ENCODE measurements around the gene TRIM45. TPM values are rescaled to one million over a fixed set of nuclear protein-coding genes. Genes with fewer than 3 reads are reported as not detected.
"Not testable (repeated sequence)": the region's sequence is repeated elsewhere in the genome, so short reads cannot be mapped to it uniquely, and the experiment has no call there.

TRIM45 gene
- polyA plus RNA-seq, 4 donors: 16.0 to 23.6 (median 17.4) TPM

DNA sequence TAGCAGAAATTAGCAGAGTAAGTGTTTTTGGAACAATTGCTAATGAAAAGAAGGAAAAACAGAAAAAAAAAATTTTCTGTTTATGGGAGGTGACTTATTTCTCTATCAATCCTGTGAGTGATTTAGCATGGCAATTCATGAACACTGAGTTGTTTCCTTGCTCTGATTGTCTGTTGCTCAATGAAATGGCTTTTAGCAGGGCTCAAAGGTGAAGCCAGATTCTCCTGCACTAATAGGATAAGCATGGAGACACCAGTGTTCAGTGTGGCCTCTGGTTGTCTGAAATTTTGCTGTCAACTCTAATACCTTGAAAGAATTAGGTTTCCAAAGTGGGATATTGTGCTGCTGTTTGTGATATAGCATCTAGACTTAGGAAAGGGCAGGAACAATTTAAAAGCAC, 15.8 kb downstream of the TRIM45 start:
- DNase-seq (ENCODE audit: low read depth in 4 of 4, low spot score in 3 of 4): no peak

DNA sequence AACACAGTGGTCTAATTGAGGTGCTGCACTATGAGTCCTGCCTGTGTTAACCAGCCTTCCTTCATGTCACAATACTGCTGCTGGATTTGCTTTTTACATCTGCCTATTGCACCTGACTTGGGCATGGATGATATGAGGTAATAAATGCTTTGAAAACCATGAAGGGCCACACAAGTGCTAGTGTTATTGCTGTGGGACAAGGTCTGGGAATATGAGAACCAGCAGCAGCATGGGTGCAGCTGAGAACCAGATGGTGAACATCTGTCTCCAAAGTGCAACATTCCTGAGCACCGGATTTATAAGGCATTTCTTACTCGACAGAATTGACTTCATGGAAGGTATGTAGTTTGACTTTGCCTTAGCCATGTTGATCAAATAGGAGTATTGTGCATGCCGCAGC, 16.6 kb downstream of the TRIM45 start:
- no peak for DNase-seq (ENCODE audit: low read depth in 4 of 4, low spot score in 3 of 4)

DNA sequence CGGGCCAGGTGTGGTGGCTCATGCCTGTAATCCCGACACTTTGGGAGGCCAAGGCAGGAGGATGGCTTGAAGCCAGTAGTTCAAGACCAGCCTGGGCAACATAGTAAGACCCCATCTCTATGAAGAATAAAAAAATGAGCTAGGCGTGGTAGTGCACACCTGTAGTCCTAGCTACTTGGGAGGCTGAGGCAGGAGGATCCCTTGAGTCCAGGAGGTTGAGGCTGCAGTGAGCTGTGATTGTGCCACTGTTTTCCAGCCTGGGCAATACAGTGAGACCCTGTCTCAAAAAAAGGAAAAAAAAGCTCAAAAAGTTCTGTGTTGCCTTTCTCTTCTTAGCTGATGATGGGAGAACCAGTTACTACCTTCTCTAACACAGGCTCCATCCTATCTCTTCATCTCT, 19.7 kb downstream of the TRIM45 start:
- DNase-seq (ENCODE audit: low read depth in 4 of 4, low spot score in 3 of 4): not testable (repeated sequence)

DNA sequence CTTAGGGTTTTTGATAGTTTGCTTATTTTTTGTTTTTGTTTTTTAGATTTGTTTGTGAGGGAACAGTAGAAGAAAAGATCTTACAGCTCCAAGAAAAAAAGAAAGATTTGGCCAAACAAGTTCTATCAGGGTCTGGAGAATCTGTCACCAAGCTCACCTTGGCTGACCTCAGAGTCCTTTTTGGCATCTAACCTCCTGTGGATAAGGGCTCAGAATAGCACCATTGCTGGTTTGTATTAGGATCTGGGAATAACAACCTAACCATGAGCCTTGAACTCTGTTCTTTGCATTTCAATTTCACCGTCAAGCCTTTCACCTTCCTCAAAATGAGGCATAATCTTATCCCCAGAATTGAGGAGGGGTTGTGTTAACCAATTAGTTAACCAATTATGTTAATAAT, 20.2 kb downstream of the TRIM45 start:
- no peak for DNase-seq (ENCODE audit: low read depth in 4 of 4, low spot score in 3 of 4)

DNA sequence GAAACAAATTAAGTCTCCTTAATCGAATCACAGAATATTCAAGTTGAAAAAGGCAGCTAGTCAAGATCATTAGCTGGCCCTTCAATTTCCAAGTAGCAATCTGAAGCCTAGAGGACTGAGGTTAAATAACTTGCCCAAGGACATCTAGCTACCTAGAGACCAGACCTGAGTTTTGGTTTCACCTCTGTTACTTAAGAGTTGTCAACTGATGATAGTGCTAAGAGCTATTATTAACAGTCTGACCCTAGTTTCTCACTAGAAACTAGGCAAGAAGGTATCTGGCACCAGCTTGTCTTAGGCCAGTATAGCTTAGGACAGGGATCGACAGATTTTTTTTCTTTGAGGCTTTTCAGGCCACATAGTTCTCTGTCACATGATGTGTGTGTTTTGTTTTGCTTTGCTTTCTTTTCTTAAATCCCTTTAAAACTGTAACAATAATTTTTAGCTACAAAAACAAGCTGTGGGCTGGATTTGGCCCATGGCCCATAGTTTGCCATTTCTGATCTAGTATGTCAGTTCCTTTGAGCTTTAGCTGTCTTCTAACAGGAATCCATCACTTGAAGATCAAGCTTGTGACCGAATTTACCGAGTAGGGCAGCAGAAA, 23.2 kb downstream of the TRIM45 start:
- DNase-seq (ENCODE audit: low read depth in 4 of 4, low spot score in 3 of 4): no peak

DNA sequence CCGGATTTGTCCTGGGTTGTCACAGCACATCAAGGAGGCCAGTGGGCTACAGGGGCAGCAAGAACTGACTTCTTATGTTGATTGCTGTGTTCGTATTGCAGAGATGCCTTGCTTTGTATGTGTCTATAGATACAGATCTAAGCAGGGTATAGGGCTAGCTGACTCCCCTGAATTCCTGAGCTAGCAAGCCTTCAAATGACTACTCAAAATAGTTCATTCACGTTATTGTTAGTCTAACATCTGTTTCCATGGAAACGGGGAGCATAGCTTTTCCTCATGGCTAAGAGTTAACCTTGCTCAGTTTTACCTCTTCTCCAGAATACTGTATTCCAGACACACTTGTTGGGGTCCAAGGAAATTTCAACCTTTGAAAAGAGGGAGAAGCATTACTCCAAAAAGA, 24.1 kb downstream of the TRIM45 start:
- DNase-seq (ENCODE audit: low read depth in 4 of 4, low spot score in 3 of 4): no peak

DNA sequence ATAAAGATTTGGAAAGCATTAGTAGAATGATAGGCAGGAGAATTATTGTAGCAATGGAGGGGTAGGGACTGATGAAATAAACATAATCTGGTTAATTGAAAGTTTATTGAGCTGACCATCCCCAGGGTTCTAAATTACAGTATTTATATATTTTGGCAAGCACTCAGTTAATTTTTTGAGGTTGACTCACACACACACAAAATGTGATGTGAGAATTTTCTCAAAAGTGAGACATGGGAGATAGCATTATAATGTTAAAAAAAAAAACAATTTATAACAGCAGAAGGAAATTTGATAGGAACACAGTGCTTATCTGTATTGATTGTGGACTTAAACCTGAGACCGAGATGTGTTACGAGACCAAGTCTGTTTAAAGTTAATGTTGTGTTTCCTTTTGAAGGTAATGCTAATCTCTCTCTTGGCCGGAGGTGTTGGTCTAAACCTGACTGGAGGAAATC, 24.6 kb downstream of the TRIM45 start:
- DNase-seq (ENCODE audit: low read depth in 4 of 4, low spot score in 3 of 4): no peak

DNA sequence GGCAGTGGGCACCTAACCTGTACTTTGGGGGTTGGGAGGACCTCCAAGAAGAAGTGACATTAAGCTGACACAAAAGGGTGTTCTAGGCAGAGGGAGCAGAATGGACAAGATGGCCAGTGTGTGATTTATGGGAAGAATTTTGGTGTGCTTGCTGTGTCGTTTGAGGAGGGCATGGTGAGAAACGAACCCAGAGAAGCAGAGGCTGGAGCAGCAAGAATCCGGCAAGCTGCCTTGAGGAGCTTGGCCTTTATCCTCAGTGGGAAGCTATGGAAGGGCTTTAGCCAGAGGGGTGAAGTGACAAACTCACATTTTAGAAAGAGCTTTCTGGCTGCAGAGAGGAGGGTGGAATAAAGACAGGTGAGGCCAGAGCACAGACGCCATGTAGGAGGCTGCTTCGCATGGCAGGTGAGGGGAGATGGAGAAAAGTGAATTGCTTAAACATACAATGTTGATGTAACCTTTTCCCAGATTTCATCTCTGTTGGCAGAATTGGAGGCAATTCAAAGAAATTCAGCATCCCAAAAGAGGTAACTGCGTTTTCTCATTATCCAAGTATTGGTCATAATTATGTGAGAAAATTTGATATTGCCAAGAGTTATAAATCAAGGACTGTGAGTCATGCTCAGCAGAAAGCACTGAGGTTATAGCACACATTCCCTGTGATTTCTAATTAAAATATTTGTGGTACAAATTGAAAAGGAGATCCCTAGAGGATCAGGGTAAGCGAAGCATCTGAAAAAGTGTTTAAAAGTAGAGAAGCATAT, 26.5 kb downstream of the TRIM45 start:
- DNase-seq (ENCODE audit: low read depth in 4 of 4, low spot score in 3 of 4): no peak

DNA sequence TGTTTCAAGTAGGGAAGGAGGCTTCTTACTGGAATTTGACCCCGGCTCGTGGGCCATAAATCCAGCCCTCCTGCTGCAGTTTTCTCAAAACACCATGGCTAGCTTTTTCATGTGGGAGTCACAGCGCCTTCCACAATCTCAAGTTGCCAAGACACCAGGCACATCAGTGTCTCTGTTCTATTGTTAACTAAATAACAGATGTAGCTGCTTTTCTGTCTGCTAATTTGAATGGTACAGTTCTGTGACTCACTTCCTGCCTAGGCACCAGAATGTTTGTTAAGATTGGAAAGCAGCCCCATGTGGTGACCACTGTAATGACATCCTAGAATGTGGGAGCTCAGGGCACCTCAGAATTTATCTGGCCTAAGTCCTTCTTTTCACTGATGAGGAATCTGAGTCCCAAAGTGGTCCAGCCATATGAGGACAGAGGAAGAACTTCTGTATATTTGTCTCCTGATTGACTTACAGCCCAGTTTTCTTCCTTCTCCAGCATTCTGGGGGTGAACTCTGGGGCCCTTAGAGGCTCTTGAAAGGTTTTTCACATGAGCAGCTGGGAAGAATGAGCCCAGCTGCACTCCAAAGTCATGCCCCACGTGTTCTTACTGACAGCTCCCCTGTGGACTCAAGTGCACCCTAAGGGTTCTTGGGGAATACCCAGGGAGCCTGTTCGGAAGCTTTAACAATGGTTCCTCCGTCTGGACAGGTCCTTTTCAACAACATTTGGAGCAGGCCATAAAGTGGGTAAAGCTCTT, 27.5 kb downstream of the TRIM45 start:
- peak in 2 of 4 donors; percentile 28 to 33 for DNase-seq (ENCODE audit: low read depth in 4 of 4, low spot score in 3 of 4)

DNA sequence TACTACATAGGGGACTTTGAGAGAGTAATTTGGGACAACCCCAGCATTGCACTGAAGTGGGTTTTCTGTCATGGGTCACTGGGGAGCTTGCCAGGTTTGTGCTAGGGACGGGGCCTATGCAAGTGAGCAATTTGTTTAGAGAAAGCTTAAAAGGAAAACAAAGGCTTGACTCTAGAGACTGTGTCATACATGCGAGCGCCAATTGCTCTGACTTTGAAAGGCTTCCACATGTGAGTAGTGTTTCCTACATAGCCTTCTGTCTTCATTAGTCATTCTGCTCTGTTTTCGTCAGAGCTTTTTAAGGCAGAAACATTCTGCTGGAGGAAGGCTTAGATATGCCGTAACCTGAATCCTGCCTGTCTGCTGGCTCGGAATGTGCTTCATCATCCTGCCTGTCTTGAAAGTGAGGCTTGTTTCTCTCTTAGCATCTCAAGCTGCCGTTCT, 28.4 kb downstream of the TRIM45 start:
- DNase-seq (ENCODE audit: low read depth in 4 of 4, low spot score in 3 of 4): peak in 3 of 4 donors; percentile 23 to 40 (median 36)

DNA sequence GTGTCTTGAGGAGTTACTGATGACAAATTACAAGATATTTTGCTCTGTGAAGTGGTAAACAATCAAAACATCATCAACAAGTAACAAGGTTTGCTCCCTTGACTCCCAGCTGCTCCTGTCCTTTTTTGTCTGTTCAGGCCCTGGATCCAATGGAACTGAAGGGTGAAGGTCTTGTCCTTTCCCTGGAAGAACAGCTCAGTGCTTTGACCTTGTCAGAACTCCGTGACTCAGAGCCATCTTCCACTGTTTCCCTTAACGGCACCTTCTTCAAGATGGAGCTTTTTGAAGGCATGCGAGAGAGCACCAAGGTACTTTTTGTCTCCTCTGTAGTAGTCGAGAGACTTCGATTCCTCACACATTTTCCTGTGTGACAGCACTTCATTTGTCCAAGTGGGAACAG, 29.0 kb downstream of the TRIM45 start:
- DNase-seq (ENCODE audit: low read depth in 4 of 4, low spot score in 3 of 4): no peak

DNA sequence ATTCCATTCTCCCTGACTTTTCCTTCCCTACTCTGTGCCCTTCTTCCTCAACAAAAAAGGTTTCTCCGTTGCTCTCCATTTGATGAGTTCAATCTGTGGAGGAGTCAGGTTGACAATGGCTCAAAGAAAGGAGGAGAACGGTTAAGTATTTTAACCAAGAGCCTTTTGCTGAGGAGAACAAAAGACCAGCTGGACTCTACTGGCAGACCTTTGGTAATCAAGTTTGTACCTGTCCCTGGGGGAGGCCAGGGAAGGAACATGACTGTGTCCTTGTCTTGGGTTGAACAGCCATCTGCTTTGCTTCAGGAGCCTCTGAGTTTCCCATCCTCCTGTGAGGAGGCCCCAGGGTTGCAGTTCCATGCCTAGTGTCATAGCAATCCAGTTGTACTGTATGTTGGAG, 31.6 kb downstream of the TRIM45 start:
- no peak for DNase-seq (ENCODE audit: low read depth in 4 of 4, low spot score in 3 of 4)

DNA sequence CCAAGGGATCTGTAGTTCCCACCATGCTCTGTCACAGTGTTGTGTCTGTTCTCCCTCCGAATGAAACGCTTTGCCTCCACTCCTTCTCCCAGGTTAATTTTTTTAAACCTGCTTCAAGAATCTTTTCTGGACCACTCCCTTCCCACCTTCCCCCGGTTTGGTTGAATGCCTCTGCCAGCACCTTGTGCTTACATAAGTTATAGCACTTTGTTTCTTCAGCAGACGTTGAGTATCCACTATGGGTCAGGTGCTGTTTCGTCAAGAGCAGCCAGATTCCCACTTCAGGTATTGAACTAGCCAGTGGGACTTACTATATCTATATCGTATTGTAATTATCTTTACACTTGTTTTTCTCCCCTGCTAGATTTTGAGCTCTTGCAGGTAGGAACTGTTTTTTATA, 33.9 kb downstream of the TRIM45 start:
- DNase-seq (ENCODE audit: low read depth in 4 of 4, low spot score in 3 of 4): no peak

DNA sequence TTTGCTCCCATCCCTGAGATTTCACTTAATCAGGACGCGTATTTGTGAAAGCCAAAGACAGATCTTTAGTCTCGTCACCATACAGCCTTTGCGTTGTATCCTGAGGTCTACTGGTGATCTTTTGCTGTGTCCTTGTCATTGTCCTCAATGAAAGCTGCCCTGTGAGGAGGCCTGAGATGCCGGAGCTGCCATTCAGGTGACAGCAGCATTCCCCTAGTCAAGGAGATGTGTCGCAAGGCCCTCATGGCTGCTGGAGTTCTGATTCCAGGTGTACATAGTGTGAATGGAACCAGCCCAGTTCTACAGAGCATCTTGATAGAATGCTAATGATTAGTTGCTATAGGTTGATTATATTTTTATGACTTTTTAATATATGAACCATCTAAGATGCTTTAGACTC, 37.3 kb downstream of the TRIM45 start:
- no peak for DNase-seq (ENCODE audit: low read depth in 4 of 4, low spot score in 3 of 4)

DNA sequence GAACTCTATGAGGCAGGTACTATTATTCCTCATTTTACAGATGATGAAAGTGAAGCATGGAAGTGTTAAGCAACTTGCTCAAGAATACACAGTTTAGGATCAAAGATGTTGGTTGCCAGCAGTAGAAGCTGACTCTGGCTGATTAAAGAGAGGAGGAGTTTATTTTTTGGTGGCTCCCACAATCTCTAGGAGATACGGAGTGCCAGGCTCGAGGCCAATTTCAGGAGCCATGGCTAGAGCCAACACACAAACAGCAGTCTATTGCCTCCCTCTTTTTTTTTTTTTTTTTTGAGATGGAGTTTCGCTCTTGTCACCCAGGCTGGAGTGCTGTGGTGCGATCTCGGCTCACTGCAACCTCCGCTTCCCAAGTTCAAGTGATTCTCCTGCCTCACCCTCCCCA, 41.8 kb downstream of the TRIM45 start:
- DNase-seq (ENCODE audit: low read depth in 4 of 4, low spot score in 3 of 4): no peak

DNA sequence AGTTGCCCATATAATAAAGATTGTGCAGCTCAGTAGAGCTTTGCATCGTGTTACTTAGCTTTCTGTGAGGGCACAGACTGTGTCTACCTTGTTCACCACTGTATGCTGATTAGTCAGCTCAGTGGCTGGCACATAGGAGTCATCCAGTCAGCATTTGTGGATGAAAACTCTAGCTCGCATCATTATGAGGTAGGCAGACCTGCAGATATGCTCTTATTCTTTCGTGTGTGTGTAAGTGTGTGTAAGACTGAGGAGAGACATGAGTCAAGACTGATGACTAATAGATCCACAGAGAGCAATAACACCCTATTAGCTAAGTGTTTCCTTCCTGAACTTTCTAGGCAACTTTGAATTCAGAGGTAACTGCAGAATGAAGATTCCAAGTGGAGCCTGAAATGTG, 44.3 kb downstream of the TRIM45 start:
- DNase-seq (ENCODE audit: low read depth in 4 of 4, low spot score in 3 of 4): no peak

DNA sequence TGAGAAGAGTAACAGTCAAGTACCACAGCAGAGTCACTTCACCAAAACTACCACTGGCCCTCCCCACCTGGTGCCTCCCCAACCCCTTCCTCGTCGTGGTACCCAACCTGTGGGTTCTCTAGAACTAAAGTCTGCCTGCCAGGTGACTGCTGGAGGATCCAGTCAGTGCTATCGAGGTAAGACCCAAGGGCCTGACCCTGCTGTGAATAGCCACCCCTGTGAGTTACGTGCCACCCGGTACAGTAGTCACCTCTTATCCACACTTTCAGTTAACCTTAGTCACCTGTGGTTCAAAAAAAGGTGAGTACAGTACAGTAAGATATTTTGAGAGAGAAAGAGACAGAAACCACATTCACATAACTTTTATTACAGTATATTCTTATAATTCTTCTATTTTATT, 44.9 kb downstream of the TRIM45 start:
- DNase-seq (ENCODE audit: low read depth in 4 of 4, low spot score in 3 of 4): no peak

DNA sequence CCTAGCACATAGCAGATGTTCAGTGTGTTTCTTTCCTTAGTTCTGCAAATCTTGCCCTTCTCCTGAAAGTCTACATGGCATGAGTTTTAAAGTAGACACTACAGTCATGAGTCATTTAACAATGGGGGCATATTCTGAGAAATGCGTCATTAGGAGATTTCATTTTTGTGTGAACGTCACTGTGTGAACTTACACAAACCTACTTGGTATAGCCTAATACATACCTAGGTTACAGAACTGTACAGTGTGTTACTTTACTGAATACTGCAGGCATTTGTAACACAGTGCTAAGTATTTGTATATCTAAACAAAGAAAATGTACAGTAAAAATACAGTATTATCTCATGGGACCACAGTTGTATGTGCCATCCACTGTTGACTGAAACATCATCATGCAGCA, 51.4 kb downstream of the TRIM45 start:
- DNase-seq (ENCODE audit: low read depth in 4 of 4, low spot score in 3 of 4): no peak

DNA sequence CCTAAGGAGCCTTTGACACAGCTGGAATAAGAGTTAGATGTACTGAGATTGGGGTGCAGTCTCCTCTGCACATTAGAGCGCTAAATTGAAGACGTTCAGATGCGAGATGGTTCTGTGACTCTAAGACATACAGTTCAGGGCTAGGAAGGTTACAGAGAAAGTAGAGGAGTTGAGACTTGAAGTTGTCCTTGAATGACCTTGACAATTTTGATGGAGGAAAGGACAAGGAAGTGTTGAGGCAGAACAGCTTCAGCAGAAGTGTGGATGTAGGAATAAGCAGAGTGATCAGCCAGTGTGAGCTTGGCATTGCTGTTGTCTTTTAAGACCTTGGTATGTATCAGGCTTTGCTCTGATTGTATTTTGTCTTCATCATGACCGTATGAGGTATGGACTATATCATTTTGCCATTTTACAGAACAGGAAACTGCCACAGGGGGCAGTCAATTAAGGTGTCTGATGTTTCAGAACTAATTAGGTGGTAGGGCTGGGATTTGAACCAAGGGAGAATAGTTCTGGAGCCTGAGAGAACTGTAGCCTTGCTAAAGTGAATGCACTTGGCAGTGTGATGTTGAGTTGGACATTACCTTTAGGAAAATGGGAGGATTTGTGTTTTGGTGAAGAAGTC, 52.2 kb downstream of the TRIM45 start:
- DNase-seq (ENCODE audit: low read depth in 4 of 4, low spot score in 3 of 4): no peak

DNA sequence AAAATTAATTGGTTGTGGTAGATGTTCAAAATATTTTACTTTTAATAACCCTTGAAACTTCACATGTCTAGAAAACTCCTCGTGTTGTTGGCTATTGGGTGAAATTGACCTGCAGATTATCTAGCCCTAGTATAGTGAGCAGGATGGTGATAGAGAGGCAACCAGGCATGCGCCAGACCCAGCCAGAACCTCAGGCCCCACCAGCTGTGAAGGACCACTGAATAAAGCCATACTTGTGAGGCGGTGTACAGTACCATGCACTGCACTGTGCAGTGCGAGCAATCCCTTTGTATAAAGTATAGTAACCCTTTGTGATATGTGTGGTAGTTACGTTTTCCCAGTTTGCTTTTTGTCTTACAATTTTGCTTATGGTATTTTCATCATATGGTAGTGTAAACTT, 53.0 kb downstream of the TRIM45 start:
- DNase-seq (ENCODE audit: low read depth in 4 of 4, low spot score in 3 of 4): no peak
